WTC11 (cell line): ENCODE data around the gene CNOT10.
"Not testable (repeated sequence)": the region's sequence is repeated elsewhere in the genome, so short reads cannot be mapped to it uniquely, and the experiment has no call there.

Experiments
- CDX4 ChIP-seq: fragments of 250-450 bp; sonication (Bioruptor Pico); IDR thresholded peaks from 2 replicates; pipeline ENCODE4 v1.9.0; 2021; ENCODE audit warnings: moderate library complexity, mild to moderate bottlenecking, inconsistent platforms, borderline replicate concordance
- ETV6 ChIP-seq: sonication (generic); formaldehyde crosslinking; IDR thresholded peaks from 2 replicates; pipeline ENCODE4 v1.8.1; 2022; ENCODE audit warnings: mild to moderate bottlenecking, missing genetic modification reagents
- KAT7 ChIP-seq: sonication (generic); formaldehyde crosslinking; IDR thresholded peaks from 2 replicates; pipeline ENCODE4 v1.8.1; 2023; ENCODE audit warnings: missing genetic modification reagents, mild to moderate bottlenecking, borderline replicate concordance
- MLX ChIP-seq: sonication (generic); formaldehyde crosslinking; IDR thresholded peaks from 2 replicates; pipeline ENCODE4 v1.8.1; 2023; ENCODE audit warnings: mild to moderate bottlenecking, missing genetic modification reagents, moderate library complexity
- NFATC4 ChIP-seq: fragments of 250-450 bp; sonication (Bioruptor Pico); IDR thresholded peaks from 2 replicates; pipeline ENCODE4 v1.9.0; 2021; ENCODE audit warnings: mild to moderate bottlenecking
- USF1 ChIP-seq: sonication (generic); formaldehyde crosslinking; IDR thresholded peaks from 2 replicates; pipeline ENCODE4 v1.8.0; 2022; ENCODE audit warnings: mild to moderate bottlenecking, missing genetic modification reagents
- TF ChIP-seq, protein P1 (sequence below): sonication (generic); formaldehyde crosslinking; IDR thresholded peaks from 2 replicates; pipeline ENCODE4 v1.8.0; 2022; ENCODE audit warnings: mild to moderate bottlenecking, missing genetic modification reagents
- TF ChIP-seq, protein P2 (sequence below): fragments of 200-600 bp; IDR thresholded peaks from 2 replicates; pipeline ENCODE4 v1.8.0; 2022; ENCODE audit warnings: antibody characterized with exemption

DNA sequence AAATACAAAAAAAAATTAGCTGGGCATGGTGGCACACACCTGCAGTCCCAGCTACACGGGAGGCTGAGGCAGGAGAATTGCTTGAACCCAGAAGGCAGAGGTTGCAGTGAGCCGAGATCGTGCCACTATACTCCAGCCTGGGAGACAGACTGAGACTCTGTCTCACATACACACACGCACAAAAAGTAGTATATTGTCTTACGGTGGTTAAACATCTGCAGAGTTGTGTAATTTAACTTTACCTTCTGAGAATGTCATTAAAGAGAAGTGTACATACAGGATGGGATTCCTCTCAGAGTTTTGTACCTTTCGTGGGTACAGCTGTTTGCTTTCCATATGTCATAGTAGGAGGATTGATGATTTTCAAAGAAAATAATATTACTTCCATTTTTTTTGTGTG, 58.5 kb downstream of the CNOT10 start:
- not testable (repeated sequence) for TF ChIP-seq ETV6; CDX4 (CRISPR knock-in tag); MLX; NFATC4 (CRISPR knock-in tag); USF1 (CRISPR knock-in tag); KAT7 (CRISPR knock-in tag)
- TF ChIP-seq, protein P1, sequence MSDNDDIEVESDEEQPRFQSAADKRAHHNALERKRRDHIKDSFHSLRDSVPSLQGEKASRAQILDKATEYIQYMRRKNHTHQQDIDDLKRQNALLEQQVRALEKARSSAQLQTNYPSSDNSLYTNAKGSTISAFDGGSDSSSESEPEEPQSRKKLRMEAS = not testable (repeated sequence)
- TF ChIP-seq, protein P2, sequence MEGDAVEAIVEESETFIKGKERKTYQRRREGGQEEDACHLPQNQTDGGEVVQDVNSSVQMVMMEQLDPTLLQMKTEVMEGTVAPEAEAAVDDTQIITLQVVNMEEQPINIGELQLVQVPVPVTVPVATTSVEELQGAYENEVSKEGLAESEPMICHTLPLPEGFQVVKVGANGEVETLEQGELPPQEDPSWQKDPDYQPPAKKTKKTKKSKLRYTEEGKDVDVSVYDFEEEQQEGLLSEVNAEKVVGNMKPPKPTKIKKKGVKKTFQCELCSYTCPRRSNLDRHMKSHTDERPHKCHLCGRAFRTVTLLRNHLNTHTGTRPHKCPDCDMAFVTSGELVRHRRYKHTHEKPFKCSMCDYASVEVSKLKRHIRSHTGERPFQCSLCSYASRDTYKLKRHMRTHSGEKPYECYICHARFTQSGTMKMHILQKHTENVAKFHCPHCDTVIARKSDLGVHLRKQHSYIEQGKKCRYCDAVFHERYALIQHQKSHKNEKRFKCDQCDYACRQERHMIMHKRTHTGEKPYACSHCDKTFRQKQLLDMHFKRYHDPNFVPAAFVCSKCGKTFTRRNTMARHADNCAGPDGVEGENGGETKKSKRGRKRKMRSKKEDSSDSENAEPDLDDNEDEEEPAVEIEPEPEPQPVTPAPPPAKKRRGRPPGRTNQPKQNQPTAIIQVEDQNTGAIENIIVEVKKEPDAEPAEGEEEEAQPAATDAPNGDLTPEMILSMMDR = not testable (repeated sequence)
